CD1c-positive myeloid dendritic cell (primary cell): ENCODE results near the gene MTRR.

Source experiments
- DNase-seq: peaks from one replicate; pipeline ENCODE4 v3.0.0-alpha.2; 2016; ENCODE audit errors: extremely low spot score

MTRR gene

DNA sequence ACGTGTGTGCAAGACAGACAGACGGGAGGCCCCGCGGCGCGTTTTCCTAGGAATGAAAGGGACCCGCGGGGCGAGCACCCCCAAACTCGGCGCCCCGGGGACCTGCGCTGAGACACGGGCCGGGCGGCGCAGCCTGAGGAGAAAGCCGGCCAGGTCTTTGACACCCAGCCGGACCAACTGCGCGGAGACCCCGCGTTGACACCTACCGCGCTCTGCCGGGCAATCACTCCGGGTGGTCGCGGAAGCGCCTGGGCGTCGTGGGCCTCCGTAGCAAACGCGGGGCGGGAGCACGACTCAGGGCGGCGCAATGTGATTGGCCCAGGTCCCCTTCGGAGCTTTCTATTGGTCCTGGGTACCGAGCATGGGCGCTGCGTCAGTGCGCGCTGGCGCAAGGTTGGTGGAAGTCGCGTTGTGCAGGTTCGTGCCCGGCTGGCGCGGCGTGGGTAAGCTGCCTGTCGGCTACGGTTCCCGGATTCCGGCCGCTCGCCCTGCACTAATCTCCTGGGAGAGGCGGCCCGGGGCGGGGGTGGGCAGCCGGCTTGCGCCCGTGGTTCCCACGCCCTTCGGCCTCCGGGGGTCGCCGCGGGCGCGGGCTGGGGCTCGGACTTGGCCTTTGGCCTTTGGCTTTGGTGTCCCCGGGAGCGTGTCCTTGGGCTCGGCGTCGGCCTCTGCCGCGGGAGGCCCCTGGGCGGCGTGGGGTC, at the start of gene MTRR, which contains the start of gene FASTKD3:
Gene MTRR, plus strand, starts transcription at position 376 of the 701 bp plus-strand sequence. CDS start 1,647 bp downstream, outside the sequence.
Gene FASTKD3, minus strand, starts transcription at position 259 of the 701 bp plus-strand sequence. CDS start 948 bp downstream, outside the sequence.
- DNase-seq = peak; percentile 97

DNA sequence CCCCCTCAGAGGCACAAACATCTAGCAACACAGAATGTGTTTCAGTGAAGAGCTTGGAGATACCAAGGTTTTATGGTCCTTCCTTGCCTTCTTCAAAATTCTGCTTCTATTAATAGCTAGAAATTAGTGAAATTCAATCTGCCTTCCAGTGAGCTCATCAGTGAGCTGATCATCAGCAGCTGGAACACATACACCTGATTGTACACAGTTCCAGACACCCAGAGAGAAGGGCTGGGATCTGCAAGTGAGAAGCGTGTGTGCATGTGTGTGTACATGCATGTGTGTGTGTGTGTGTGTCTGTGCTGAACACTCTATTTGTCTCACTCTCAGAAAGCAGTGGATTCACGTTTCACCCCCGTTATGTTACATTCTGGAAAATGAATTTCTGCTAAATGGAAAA, 46.5 kb upstream of the MTRR start:
- no peak for DNase-seq

DNA sequence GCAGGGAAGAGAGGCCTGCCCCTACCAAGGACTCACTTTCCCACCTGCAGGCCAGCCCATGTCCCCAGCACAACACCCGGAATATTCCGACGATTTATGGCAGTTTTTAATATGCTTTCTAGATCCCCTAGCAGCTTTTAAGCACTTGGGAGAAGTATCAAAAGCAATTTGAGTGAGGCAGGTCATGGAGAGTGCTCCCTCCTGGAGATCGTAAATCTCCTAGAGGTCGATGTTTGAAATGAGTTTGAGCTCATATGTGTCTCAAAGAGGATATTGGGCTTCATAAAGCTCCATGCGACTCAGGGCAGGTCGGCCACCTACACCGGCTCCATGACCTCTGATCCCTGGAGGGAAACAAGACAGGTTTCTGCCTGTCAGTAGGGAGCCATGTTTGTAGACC, 45.4 kb upstream of the MTRR start:
- no peak for DNase-seq

DNA sequence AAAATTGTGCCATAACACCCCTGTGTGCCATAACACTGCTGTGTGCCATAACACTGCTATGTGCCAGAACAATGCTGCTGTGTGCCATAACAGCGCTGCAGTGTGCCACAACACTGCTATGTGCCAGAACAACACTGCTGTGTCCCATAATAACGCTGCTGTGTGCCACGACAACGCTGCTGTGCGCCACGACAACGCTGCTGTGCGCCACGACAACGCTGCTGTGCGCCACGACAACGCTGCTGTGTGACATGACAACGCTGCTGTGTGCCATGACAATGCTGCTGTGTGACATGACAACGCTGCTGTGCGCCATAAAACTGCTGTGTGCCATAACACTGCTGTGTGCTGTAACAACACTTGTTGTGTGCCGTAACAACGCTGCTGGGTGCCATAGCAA, 44.0 kb upstream of the MTRR start:
- DNase-seq = no peak

DNA sequence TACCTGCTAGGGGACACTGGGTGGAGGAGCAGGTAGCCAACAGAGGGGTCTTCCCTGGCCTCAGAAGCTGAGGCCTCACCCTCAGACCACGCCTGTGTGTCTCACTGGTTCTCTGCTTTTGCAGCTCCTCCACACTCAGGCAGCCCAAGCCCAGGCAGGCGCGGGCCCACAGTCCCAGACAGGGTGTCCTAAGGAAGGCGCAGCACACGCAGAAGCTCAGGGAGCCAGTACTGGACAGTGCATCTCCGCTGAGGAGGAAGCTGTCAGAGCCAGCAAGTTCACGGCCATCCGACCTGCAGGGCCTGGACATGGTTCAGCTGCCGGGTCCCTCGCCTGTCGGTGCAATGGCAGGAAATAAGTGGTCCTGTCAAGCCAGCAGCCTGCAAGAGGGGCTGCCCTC, 43.3 kb upstream of the MTRR start:
- DNase-seq = no peak

DNA sequence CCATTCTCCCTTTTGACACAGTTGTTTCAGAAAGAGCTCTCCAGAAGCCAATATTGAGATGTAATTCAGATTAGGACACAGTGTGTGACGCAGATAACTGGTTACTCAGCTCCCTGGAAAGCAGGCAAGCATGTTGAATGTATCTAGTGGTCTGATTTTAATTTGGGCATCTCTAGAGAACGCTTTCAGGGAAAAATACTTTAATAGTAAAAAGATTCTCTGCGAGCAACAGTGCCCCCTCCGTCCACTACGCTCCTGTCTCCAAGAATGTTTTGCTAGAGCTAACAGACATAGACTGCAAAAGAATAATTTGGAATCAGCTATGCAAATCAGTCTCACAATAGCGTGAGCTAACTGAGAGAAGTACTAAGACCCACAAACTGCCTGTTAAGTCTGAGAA, 41.3 kb upstream of the MTRR start:
- DNase-seq = no peak

DNA sequence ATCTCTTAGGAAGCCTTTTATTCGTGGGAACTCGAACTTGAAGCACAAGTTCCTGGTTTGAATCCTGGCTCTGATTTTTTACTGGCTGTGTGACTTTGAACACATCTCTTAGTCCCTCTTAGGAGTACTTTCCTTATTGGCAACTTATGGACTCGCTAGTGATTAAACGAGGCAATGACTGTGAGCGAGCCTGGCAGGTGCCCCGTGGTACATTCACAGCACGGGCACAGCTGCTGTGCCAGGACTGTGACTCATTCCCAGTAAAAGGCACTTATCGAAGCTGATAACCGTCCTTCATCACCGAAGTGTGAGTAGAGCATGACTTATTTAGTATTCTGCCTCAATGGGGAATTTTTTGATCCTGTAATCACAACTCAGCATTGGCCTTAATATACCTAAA, 40.7 kb upstream of the MTRR start:
- DNase-seq = no peak

DNA sequence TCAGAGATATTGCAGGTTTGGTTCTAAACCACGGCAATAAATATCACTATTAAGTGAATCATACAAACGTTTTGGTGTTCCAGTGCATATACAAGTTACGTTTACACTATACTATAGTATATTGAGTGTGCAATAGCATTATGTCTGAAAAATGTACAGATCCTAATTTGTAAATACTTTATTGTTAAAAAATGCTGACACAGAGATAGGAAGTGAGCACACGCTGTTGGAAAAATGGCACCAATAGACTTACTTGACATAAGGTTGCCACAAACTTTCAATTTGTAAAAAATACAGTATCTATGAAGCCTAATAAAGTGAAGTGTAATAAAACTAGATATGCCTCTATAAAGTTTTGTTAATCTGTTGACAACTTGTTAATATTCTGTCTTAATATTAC, 34.0 kb upstream of the MTRR start:
- DNase-seq = no peak

DNA sequence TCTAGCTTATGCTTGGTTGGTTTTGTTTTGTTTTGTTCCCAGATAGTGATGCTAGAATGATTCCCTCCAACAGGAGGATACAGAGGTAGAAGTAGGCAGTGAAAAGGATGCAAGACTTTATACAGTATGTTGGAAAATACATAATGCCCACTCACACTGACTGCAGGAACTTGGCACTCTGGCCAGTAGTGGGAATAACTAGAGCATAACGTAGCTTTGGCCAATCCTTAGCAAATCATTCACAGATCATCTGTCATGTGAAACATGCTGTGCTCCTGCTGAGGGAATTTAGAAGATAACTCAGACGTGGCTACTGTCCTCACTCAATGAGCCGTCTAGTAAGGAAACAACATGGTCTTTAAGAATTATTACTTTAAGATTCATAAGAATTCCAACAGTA, 31.5 kb upstream of the MTRR start:
- DNase-seq = no peak

DNA sequence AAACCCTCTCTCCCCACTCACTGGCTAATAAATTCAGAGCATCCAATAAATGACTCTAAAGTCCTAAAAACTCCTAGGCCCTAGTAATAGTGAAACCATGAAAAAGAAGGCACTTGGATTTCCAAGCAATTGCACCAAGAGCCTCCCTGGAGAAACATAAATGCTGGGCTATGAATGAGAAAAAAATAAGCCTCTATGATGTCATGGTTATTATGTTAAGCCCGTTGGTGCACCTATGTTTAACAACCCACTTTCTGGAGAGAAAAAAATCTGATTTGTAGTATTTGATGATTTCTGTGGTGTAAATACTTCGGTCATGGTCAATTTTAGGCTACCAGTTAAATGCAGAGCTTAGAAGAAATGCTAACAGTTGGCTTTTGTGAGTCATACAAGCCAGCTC, 26.4 kb upstream of the MTRR start:
- DNase-seq = no peak

DNA sequence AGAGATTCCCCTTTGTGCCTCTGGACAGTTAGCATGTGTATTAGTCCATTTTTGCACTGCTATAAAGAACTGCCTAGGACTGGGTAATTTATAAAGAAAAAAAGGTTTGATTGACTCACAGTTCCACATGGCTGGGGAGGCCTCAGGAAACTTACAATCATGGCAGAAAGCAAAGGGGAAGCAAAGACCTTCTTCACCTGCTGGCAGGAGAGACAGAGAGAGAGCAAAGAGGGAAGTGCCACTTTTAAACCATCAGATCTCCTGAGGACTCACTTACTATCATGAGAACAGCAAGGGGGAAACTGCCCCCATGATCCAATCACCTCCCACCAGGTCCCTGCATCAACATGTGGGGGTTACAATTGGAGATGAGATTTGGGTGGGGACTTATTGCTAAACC, 24.0 kb upstream of the MTRR start:
- no peak for DNase-seq

DNA sequence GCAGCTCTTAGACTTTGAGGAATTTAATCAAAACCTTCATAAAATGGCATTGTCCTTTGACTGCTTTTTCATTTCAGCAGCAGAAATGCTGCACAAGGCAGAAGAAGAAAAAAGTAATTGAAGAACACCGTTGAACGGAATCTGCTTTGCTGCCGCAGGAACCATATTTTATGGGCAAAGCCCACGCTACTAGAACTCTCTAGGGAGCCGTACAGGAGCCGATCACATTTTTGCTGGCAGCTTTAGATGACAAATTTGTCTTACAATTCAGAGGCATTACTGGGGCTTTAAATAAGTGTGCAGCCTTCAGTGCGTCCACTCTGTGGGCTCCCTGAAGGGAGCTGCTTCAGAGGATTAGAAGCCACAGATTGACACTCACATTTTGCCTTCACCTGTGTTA, 23.4 kb upstream of the MTRR start:
- no peak for DNase-seq

DNA sequence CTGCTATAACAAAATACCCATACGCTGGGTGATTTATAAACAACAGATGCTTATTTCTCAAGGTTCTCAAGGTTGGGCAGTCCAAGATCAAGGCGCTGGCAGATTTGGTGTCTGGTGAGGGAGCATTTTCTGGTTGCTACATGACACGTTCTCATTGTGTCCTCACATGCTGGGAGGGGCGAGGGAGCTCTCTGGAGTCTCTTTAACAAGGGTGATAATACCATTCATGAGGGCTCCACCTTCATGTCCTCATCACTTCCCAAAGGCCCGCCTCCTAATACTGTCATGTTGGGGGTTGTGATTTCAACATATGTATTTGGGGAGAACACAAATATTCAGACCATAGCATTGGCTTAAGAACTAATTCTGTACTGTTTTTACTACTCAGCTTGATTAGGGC, 22.6 kb upstream of the MTRR start:
- no peak for DNase-seq

DNA sequence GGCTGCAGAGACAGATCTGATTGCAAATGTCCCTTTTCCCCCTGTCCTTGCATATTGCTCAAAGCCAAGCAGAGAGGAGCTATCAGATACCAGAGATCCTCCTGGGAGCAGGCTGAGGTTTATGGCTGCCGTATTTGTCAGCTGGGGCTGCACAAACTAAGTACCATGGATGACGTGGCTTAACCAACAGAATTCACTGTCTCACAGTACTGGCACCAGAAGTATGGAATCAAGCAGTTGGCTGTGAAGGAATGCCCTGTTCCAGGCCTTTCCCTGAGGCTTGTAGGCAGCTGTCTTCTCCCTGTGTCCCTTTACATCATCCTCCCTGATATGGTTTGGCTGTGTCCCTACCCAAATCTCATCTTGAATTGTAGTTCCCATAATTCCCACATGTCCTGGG, 20.7 kb upstream of the MTRR start:
- DNase-seq = no peak

DNA sequence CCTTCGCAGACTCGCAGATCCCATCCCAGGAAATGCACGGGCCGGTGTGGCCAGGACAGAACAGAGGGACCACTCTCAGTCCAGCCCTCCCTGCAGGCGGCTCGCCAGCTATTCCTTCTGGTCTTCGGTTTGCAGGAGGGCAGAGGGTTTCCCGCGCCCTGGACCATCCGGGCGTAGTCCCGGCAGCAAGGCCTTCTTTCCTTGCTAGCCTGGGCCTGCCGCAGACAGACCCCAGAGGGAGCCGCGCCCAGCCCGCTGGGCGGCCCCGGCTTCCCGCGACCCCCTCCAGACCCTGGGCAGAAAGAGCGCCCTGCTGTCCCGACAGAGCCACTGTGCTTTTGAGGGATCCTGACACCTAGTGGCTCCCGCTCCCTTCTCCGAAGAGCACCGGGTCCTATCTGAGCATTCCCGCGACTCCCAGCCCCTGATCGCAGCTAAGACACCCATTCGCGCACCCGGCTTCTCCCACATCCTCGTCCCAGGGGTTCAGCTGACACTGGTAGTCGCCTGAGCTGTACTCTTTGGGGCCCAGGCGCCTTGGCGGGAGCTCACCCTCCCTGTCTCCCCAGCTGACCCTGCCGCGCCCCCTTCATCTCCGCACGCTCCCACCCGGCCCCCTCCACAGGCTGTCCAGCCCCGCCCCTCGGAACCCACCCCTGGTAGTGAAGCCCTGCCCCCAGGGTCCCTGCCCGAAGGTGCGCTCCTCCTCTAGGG, 19.1 kb upstream of the MTRR start:
- no peak for DNase-seq

DNA sequence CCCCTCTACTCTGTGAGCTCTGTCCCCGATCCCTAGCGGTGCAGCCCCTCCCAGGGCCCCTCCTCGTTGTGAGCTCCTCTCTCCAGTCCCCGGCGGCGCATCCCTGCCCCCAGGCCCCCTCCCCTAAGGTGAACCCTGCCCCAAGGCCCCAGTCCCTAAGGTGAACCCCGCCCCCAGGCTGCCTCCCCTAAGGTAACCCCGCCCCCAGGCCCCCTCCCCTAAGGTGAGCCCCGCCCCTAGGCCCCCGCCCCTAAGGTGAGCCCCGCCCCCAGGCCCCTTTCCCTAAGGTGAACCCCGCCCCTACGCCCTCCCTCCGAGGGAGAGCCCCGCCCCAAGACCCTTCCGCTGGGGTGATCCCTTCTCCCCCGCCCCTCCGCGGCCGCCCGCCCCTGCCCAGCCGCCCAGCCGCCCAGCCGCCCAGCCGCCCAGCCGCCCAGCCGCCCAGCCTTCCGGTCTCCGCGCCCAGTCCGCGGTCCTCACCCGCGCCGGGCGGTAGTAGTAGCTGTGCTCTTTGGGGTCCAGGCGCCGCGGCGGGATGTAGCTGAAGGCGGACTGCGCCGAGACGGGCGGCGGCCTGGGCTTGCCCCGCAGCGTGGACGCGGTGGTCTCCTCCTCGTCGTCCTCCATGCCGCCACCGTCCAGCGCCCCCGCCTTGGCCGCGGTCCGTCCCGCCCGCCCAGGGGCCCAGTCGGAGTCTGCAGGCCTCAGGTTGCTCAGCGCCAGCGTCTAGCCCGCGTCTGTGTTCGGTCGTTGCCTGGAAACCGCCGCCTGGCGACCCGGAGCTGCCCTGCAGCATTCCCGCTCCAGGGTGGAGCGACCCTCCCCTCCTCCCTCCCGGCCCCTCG, 18.3 kb upstream of the MTRR start, which contains the start of gene CFAP90:
Gene CFAP90, minus strand, starts transcription at position 739 of the 845 bp plus-strand sequence. Its CDS starts 112 bp downstream, at position 627.
- no peak for DNase-seq

DNA sequence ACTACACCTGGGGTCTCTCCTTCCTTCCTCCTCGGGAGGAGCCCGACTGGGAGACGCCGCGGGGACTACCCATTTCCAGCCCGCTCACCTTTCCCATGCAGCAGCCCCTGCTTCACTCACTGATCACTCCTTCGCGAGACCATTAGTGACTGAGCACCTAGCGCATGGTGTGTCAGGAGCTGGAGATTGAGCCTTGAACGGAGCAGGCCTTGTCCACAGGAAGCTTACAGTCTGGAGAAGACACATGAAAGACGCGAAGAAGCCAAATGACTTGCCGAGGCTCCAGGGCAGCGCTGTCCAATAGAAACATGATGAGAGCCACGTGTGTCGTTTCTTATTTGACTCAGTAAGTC, 17.7 kb upstream of the MTRR start:
- DNase-seq = no peak

DNA sequence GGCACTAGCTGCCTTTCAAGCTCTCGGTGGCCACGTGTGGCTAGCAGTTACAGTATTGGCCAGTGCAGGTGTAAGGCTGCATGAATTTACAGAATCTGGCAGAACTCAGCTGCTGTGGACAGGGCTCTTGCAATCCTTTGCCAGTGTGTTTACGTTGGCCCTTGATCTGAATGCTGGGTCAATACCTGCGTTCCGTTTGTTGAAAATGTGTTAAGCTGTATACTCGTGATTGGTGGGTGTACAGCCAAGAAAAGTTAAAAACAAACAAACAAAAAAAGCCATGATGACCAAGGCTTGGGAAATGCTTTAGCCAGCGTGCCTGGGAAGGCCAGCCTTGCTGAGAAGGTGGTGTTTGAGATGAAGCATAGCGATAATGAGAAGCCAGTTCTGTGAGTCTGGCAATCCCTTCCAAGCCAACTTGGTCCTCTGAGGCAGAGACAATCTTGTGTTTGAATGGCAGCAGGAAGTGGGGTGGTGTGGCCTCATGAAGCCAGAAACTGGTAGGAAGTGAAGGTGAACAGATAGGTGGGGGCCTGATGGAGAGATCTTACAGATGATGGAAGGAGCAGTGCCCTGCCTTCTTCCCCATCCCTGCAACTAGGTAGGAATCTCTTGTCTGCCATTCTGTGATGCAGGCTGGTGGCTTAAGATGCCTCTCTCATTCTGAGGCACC, 17.2 kb upstream of the MTRR start:
- DNase-seq = no peak

DNA sequence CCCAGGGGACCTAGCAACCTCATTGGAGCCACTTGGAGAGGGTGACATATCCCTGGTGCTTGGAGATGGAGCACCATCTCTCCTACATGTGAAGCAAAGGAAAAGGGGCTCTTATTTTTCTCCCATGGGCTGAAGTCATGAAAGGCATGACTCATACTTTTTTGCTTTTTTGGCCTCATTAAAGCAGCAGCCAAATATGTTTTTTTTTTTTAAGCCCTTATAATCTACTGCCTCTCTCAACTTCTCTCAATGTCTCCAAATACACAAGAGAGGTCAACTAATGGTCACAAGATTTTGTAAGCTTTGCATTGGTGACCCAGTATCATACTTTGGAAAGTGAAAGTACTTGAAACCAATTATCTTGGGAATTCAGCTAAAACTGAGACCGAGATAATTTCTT, 16.4 kb upstream of the MTRR start:
- no peak for DNase-seq

DNA sequence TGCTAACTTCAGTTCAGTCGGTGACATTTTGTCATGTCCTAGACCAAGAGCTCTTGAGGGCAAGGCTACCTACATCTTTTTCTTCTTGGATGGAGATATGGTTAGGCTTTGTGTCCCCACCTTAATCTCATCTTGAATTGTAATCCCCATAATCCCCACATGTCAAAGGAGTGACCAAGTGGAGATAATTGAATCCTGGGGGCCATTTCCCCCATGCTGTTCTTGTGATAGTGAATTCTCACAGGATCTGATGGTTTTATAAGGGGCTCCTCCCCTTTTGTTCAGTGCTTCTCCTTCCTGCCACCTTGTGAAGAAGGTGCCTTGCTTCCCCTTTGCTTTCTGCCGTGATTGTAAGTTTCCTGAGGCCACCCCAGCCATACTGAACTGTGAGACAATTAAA, 16.0 kb upstream of the MTRR start:
- no peak for DNase-seq

DNA sequence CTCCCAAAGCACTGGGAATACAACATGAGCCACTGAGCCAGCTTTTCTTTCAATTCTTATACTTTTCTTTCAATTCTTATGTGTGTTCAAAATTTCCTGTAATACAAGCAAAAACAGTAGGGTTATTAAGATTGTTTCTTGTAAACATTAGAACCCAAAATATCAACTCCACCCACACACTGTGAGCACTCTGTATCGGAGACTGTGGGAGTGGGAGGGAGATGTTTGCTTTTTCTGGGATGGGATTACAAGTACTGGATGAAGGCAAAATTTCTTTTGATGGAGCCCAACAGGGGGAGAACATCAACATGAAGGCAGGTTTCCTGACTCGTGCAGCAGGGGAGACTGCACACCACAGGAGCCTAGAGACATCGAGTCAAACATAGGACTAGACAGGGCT, 13.3 kb upstream of the MTRR start:
- no peak for DNase-seq

DNA sequence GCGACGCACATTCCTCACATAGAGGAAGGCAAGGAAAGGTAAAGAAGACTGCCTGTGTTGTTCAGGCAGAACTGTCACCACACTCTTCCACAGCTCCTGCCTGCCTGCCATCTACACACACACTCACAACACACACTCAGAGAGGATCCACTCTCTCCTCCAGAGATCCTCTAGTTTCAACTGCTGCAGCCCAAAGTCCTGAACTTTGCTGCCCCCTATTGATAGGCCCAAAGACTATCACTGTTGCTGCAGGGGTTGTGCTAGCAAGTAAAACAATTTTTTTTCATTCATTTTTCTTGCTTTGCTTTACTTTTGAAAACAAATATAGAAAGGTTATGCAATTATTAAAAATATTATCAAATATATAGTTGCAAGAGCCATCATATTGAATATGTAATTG, 12.1 kb upstream of the MTRR start:
- peak; percentile 27 for DNase-seq
